Measurements from ENCODE around the gene CACNA1F. TPM values are rescaled to one million over a fixed set of nuclear protein-coding genes. Genes with fewer than 3 reads are reported as not detected.

CACNA1F gene
- total RNA-seq, 1 experiment from 2014 or later: not detected

DNA sequence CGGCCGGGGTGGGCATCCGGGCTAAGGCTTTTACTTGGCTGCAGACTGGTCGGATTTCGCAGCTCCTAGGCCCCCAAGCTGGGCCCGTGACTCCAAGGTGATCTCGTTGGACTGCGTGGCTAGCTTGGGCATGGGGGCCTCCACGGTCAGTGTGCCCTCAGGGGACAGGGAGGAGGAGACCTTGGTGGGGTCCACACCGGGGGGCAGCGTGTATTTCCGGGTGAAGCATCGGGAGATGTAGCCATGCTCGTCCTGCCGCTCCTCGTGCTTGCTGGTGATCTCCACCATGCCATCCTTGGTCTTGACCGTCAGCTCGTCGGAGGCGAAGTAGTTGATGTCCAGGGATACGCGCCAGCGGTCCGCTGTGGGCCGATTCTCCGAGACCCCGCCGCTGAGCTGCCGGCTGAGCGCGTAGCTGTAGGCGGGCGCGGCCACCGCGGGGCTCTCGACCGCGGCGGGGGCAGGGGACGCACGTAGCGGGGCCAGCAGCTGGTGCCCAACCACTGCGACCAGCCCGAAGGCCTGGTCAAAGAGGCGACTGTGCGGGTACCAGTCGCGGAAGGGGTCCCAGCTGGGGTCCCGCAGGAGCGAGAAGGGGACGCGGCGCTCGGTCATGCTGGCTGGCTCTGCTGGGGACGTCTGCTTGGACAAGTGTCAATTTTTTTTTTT is 881 bp upstream of the CACNA1F start:
- DNase-seq (ENCODE audit: low spot score): no peak
- in situ Hi-C loops (cut with HindIII; ENCODE audit: low sequenced_read_pairs): no loop called here

- no peak for DNase-seq (ENCODE audit: low spot score)
- in situ Hi-C loops (cut with HindIII; ENCODE audit: low sequenced_read_pairs): no loop called here
Observed at GRCh38 chrX:49232525-49232924, 615 bp downstream of the CACNA1F start.

DNA sequence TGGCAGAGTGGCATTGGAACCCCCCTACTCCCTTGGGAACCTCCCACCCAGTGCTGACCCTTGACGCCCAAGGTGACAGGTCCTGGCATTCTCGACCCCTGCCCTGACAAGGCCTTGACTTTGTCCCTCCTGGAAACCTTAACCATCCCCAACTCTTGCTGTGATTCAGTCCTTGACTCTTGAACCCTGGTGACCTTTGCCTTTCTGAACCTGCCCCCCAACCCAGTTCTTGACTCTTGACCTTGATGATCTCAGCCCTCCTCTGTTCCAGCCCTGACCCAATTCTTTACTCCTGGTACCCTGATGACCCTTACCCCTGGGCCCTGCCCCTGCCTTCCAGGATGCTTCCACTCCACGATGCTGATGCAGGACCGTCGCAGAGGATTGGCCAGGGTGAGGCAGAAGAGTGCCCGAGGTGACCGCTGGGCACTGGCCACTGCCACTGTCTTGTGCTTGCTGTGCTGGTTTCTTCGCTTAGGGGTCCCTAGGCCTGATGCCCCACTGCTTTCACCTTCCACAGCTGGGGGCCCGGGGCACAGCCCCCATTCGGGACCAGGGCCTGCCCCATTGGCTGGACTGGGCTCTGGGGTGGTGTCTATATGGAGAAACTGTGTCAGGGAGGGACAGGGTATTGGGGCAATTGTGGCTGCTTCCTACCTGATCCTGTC is 1.7 kb downstream of the CACNA1F start:
- in situ Hi-C loops (cut with HindIII; ENCODE audit: low sequenced_read_pairs): no loop called here
- DNase-seq (ENCODE audit: low spot score): no peak

- DNase-seq (ENCODE audit: low spot score): peak; percentile 7
- in situ Hi-C loops (cut with HindIII; ENCODE audit: low sequenced_read_pairs): no loop called here
Observed at GRCh38 chrX:49230500-49231232, 2.5 kb downstream of the CACNA1F start.

DNA sequence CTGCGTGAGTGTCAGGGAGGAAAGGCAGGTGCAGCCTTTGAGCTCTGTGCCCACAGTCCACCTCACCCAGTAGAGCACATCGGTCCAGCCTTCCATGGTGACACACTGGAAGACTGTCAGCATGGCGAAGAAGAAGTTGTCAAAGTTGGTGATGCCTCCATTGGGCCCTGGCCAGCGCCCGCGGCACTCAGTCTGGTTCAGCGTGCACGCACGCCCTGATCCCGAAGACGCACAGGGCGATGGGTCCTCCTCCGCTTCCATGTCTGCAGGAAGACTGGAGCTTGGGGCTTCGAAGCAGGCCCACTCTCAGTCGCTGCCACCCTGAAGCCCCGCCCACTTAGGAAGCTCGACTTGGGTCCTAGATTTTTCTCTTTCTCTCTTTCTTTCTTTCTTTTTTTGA is 5.0 kb downstream of the CACNA1F start:
- in situ Hi-C loops (cut with HindIII; ENCODE audit: low sequenced_read_pairs): no loop called here
- no peak for DNase-seq (ENCODE audit: low spot score)

DNA sequence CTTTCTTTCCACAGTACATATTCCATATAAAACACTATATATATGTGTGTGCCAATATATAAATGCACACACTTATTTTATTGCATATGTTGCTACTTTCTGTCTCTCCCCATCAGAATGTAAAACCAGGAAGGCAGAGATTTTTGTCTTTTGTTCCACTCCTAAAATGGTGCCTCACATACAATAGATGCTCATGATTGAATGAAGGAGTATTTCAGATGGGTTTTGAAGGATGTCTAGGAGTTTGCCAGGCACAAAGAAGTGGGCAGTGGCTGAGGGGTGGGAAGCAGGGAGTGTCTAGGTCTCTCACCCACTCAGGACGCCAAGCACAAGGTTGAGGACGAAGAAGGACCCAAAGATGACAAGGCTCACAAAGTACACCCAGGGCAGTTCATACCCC is 5.4 kb downstream of the CACNA1F start:
- no peak for DNase-seq (ENCODE audit: low spot score)
- in situ Hi-C loops (cut with HindIII; ENCODE audit: low sequenced_read_pairs): no loop called here

GRCh38 chrX:49226946-49227345 is 6.2 kb downstream of the CACNA1F start:
- in situ Hi-C loops (cut with HindIII; ENCODE audit: low sequenced_read_pairs): no loop called here
- no peak for DNase-seq (ENCODE audit: low spot score)

DNA sequence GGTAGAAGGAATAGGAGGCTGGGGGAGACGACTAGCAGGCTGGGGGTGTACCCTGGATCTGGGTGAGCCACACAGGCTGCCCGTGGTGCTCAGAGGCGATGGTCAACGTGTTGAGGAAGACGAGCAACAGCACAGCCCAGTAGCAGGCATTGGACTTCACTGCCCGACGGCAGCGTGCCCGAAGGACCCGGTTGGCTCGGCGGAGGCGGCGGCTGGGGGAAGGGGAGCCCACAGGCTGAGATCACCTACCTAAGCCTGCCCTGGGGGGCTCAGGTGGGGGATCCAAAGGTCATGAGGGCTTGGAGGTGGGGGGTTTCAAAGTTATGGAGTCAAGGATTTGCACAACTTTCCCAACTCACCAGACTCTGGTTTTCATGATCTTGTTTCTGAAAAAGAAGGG is 7.3 kb downstream of the CACNA1F start:
- no peak for DNase-seq (ENCODE audit: low spot score)
- in situ Hi-C loops (cut with HindIII; ENCODE audit: low sequenced_read_pairs): no loop called here

GRCh38 chrX:49221868-49222267 is 11.3 kb downstream of the CACNA1F start:
- in situ Hi-C loops (cut with HindIII; ENCODE audit: low sequenced_read_pairs): no loop called here
- no peak for DNase-seq (ENCODE audit: low spot score)

- no peak for DNase-seq (ENCODE audit: low spot score)
- in situ Hi-C loops (cut with HindIII; ENCODE audit: low sequenced_read_pairs): no loop called here
Observed at GRCh38 chrX:49220100-49220499, 13.0 kb downstream of the CACNA1F start.

- in situ Hi-C loops (cut with HindIII; ENCODE audit: low sequenced_read_pairs): no loop called here
Observed at GRCh38 chrX:49214996-49215526, 18.1 kb downstream of the CACNA1F start.

GRCh38 chrX:49214416-49214815 is 18.7 kb downstream of the CACNA1F start:
- no peak for DNase-seq (ENCODE audit: low spot score)
- in situ Hi-C loops (cut with HindIII; ENCODE audit: low sequenced_read_pairs): no loop called here

More at GRCh38 chrX:49214996-49215526, 18.1 kb downstream of the CACNA1F start:
- no peak for DNase-seq (ENCODE audit: low spot score)

- no peak for DNase-seq (ENCODE audit: low spot score)
- in situ Hi-C loops (cut with HindIII; ENCODE audit: low sequenced_read_pairs): no loop called here
Observed at GRCh38 chrX:49212861-49213260, 20.3 kb downstream of the CACNA1F start.

- in situ Hi-C loops (cut with HindIII; ENCODE audit: low sequenced_read_pairs): no loop called here
- DNase-seq (ENCODE audit: low spot score): no peak
Observed at GRCh38 chrX:49212209-49212608, 20.9 kb downstream of the CACNA1F start.

DNA sequence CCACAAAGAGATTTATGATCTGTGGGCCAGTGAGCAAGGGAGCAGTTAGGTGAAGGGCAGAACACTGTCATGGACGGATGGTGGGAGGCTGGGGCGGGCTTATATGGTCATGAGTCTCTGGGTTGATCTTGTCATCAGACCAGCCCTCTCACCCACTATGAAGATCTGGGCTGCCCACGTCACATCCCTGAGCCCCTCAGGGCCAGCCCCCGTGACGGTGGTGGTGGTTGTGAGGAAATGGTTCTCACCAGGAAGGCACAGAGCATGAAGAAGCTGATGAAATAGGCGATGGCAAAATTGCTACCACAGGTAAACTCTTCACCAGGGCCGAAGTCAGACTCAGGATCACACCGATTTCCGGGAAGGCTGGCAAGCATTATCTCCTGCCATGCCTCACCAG is 22.1 kb downstream of the CACNA1F start:
- in situ Hi-C loops (cut with HindIII; ENCODE audit: low sequenced_read_pairs): no loop called here
- DNase-seq (ENCODE audit: low spot score): no peak

- in situ Hi-C loops (cut with HindIII; ENCODE audit: low sequenced_read_pairs): no loop called here
- no peak for DNase-seq (ENCODE audit: low spot score)
Observed at GRCh38 chrX:49210406-49210805, 22.7 kb downstream of the CACNA1F start.

GRCh38 chrX:49209434-49210251 is 23.5 kb downstream of the CACNA1F start:
- in situ Hi-C loops (cut with HindIII; ENCODE audit: low sequenced_read_pairs): no loop called here
- DNase-seq (ENCODE audit: low spot score): peak; percentile 90

GRCh38 chrX:49208399-49208798 is 24.7 kb downstream of the CACNA1F start:
- DNase-seq (ENCODE audit: low spot score): no peak
- in situ Hi-C loops (cut with HindIII; ENCODE audit: low sequenced_read_pairs): no loop called here

- in situ Hi-C loops (cut with HindIII; ENCODE audit: low sequenced_read_pairs): no loop called here
- DNase-seq (ENCODE audit: low spot score): no peak
Observed at GRCh38 chrX:49206543-49206942, 26.6 kb downstream of the CACNA1F start.
